Measurements from ENCODE around the gene MTPN.

Gene MTPN

GRCh38 chr7:135928136-135928535, 49.0 kb downstream of the MTPN start:
- no peak for DNase-seq (ENCODE audit: low read depth in 3 of 3)

- no peak for DNase-seq (ENCODE audit: low read depth in 3 of 3)
Observed at GRCh38 chr7:135925210-135925609, 51.9 kb downstream of the MTPN start.

- no peak for DNase-seq (ENCODE audit: low read depth in 3 of 3)
Observed at GRCh38 chr7:135924302-135924701, 52.9 kb downstream of the MTPN start.

GRCh38 chr7:135922263-135922662, 54.9 kb downstream of the MTPN start:
- no peak for DNase-seq (ENCODE audit: low read depth in 3 of 3)

GRCh38 chr7:135920478-135920877, 56.7 kb downstream of the MTPN start:
- DNase-seq (ENCODE audit: low read depth in 3 of 3), result no peak

- DNase-seq (ENCODE audit: low read depth in 3 of 3), result no peak
Observed at GRCh38 chr7:135919071-135919841, 57.9 kb downstream of the MTPN start.

- DNase-seq (ENCODE audit: low read depth in 3 of 3), result no peak
Observed at GRCh38 chr7:135918134-135918533, 59.0 kb downstream of the MTPN start.

GRCh38 chr7:135917721-135918120, 59.4 kb downstream of the MTPN start:
- no peak for DNase-seq (ENCODE audit: low read depth in 3 of 3)

GRCh38 chr7:135914346-135914745, 62.8 kb downstream of the MTPN start:
- no peak for DNase-seq (ENCODE audit: low read depth in 3 of 3)

- no peak for DNase-seq (ENCODE audit: low read depth in 3 of 3)
Observed at GRCh38 chr7:135913404-135913803, 63.8 kb downstream of the MTPN start.

GRCh38 chr7:135911099-135911498, 66.1 kb downstream of the MTPN start:
- DNase-seq (ENCODE audit: low read depth in 3 of 3), result no peak

- no peak for DNase-seq (ENCODE audit: low read depth in 3 of 3)
Observed at GRCh38 chr7:135910393-135911036, 66.6 kb downstream of the MTPN start.

GRCh38 chr7:135905858-135906257, 71.3 kb downstream of the MTPN start:
- DNase-seq (ENCODE audit: low read depth in 3 of 3), result no peak

GRCh38 chr7:135905355-135905754, 71.8 kb downstream of the MTPN start:
- DNase-seq (ENCODE audit: low read depth in 3 of 3), result no peak

GRCh38 chr7:135904282-135904681, 72.9 kb downstream of the MTPN start:
- no peak for DNase-seq (ENCODE audit: low read depth in 3 of 3)

- no peak for DNase-seq (ENCODE audit: low read depth in 3 of 3)
Observed at GRCh38 chr7:135901585-135902540, 75.3 kb downstream of the MTPN start.

- DNase-seq (ENCODE audit: low read depth in 3 of 3), result no peak
Observed at GRCh38 chr7:135900065-135900546, 77.1 kb downstream of the MTPN start.

GRCh38 chr7:135899458-135900064, 77.6 kb downstream of the MTPN start:
- no peak for DNase-seq (ENCODE audit: low read depth in 3 of 3)

GRCh38 chr7:135898226-135898625, 78.9 kb downstream of the MTPN start:
- no peak for DNase-seq (ENCODE audit: low read depth in 3 of 3)

- DNase-seq (ENCODE audit: low read depth in 3 of 3), result no peak
Observed at GRCh38 chr7:135894816-135895215, 82.3 kb downstream of the MTPN start.

- DNase-seq (ENCODE audit: low read depth in 3 of 3), result no peak
Observed at GRCh38 chr7:135889823-135890222, 87.3 kb downstream of the MTPN start.

GRCh38 chr7:135888740-135889139, 88.4 kb downstream of the MTPN start:
- DNase-seq (ENCODE audit: low read depth in 3 of 3), result no peak

All from stimulated activated CD4-positive, alpha-beta T cell treated with anti-CD3 and anti-CD28 coated beads, TNF-alpha, amount 100 ng/mL, for 48 hours (primary cell).